ENCODE measurements around the gene TEDC2. TPM values are rescaled to one million over a fixed set of nuclear protein-coding genes. Genes with fewer than 3 reads are reported as not detected.

The TEDC2 gene
- total and polyA plus RNA-seq, 10 of the 15 experiments (the other 5 are each of a cell fraction or from before 2014, with no cell fraction given) = 0.23 to 47.9 (median 19.1) TPM

DNA sequence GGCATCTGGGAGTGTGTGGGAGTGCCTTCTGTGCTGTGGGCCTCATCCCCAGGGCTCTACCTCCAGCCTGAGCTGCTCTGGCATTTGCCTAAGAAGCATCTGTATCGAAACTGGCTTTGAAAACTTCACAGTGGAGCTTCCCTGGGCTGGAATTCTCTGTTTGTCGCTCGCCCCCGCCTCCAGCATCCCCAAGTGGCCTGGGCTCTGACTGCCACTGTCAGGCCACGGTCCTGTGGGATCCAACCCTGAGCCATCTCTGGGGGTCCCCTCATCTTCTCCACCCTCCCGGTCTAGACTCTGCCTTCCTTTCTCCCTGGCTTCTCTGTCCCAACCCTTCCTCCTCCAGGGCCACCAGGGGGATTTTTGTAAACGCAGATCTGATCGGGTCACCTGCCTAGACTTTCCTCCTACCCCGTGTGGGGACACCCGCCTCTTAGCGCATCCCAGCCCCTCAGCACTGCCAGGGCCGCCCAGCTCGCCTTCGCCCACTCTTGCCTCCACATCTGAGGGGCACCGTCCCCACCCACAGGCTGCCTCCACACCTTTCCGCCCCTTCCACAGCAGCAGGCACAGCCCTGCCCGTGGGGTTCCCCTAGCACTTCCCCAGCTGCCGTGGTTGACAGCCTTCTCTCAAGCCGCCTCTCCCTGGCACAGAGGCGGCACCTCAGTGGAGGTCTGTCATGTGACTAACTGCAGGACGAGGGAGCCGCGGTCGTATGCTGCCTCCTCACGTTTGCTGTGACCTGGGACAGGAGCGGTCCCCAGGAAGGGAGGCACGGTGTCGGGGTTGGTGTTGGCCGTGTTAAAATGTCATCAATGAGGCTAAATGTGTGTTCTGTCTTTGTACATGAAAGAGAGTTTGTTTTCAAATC is 27.0 kb downstream of the TEDC2 start (continued):
- TF ChIP-seq, protein P1, sequence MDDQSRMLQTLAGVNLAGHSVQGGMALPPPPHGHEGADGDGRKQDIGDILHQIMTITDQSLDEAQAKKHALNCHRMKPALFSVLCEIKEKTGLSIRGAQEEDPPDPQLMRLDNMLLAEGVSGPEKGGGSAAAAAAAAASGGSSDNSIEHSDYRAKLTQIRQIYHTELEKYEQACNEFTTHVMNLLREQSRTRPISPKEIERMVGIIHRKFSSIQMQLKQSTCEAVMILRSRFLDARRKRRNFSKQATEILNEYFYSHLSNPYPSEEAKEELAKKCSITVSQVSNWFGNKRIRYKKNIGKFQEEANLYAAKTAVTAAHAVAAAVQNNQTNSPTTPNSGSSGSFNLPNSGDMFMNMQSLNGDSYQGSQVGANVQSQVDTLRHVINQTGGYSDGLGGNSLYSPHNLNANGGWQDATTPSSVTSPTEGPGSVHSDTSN (IDR thresholded peaks at IDR 0.05; ENCODE audit: insufficient replicate concordance, low read depth, low read length) = peak; percentile 71
- TF ChIP-seq SMAD1 (IDR thresholded peaks at IDR 0.05; ENCODE audit: low read depth, partially characterized antibody) (no peak), SIN3A (IDR thresholded peaks at IDR 0.05; ENCODE audit: low read depth, low read length) (peak; percentile 40; the same call in 1 of the 2 replicates), CHD1 (IDR thresholded peaks at IDR 0.05; ENCODE audit: low read depth, low read length) (no peak), POLR2AphosphoS2 (IDR thresholded peaks at IDR 0.05; ENCODE audit: low read depth, low read length) (no peak), CHD4 (IDR thresholded peaks at IDR 0.05) (no peak), BACH1 (IDR thresholded peaks at IDR 0.05; ENCODE audit: borderline replicate concordance) (no peak; the same call in 1 of the 2 replicates), ASH2L (IDR thresholded peaks at IDR 0.05; ENCODE audit: borderline replicate concordance, low read depth) (no peak), CREM (IDR thresholded peaks at IDR 0.05; ENCODE audit: low read depth) (no peak), SMARCA5 (IDR thresholded peaks at IDR 0.05) (peak; percentile 77; the same call in 1 of the 2 replicates), EED (IDR thresholded peaks at IDR 0.05; ENCODE audit: low read depth) (peak; percentile 26; the same call in 1 of the 2 replicates), POLR2A (IDR thresholded peaks at IDR 0.05; ENCODE audit: low read depth, low read length) (peak; percentile 24; the same call in 1 of the 2 replicates), TCF12 (IDR thresholded peaks at IDR 0.05; ENCODE audit: low read depth, low read length) (peak; percentile 60; the same call in 1 of the 2 replicates), HCFC1 (IDR thresholded peaks at IDR 0.05; ENCODE audit: low read length) (no peak; the same call in 1 of the 2 replicates), EZH2 (IDR thresholded peaks at IDR 0.05; ENCODE audit: borderline replicate concordance, control insufficient read depth, low read depth, low read length) (no peak), RELA (IDR thresholded peaks at IDR 0.05; ENCODE audit: borderline replicate concordance, partially characterized antibody) (peak; percentile 92), RAD51 (IDR thresholded peaks at IDR 0.05) (peak; percentile 93), IRF4 (IDR thresholded peaks at IDR 0.05; ENCODE audit: low read depth, low read length) (0 out of 2 replicates have a peak, but pooled peaks have one; percentile 33), MTA2 (IDR thresholded peaks at IDR 0.05; ENCODE audit: low read depth) (no peak)
- TF ChIP-seq, protein P2, sequence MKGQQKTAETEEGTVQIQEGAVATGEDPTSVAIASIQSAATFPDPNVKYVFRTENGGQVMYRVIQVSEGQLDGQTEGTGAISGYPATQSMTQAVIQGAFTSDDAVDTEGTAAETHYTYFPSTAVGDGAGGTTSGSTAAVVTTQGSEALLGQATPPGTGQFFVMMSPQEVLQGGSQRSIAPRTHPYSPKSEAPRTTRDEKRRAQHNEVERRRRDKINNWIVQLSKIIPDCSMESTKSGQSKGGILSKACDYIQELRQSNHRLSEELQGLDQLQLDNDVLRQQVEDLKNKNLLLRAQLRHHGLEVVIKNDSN (IDR thresholded peaks at IDR 0.05; ENCODE audit: borderline replicate concordance, extremely low read length, insufficient read depth, low read depth, low read length) = peak; percentile 87
- TF ChIP-seq, protein P3, sequence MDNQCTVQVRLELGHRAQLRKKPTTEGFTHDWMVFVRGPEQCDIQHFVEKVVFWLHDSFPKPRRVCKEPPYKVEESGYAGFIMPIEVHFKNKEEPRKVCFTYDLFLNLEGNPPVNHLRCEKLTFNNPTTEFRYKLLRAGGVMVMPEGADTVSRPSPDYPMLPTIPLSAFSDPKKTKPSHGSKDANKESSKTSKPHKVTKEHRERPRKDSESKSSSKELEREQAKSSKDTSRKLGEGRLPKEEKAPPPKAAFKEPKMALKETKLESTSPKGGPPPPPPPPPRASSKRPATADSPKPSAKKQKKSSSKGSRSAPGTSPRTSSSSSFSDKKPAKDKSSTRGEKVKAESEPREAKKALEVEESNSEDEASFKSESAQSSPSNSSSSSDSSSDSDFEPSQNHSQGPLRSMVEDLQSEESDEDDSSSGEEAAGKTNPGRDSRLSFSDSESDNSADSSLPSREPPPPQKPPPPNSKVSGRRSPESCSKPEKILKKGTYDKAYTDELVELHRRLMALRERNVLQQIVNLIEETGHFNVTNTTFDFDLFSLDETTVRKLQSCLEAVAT (IDR thresholded peaks at IDR 0.05) = no peak
- TF ChIP-seq, protein P4, sequence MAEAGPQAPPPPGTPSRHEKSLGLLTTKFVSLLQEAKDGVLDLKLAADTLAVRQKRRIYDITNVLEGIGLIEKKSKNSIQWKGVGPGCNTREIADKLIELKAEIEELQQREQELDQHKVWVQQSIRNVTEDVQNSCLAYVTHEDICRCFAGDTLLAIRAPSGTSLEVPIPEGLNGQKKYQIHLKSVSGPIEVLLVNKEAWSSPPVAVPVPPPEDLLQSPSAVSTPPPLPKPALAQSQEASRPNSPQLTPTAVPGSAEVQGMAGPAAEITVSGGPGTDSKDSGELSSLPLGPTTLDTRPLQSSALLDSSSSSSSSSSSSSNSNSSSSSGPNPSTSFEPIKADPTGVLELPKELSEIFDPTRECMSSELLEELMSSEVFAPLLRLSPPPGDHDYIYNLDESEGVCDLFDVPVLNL (IDR thresholded peaks at IDR 0.05; ENCODE audit: low read depth, low read length) = no peak
- TF ChIP-seq, protein P5, sequence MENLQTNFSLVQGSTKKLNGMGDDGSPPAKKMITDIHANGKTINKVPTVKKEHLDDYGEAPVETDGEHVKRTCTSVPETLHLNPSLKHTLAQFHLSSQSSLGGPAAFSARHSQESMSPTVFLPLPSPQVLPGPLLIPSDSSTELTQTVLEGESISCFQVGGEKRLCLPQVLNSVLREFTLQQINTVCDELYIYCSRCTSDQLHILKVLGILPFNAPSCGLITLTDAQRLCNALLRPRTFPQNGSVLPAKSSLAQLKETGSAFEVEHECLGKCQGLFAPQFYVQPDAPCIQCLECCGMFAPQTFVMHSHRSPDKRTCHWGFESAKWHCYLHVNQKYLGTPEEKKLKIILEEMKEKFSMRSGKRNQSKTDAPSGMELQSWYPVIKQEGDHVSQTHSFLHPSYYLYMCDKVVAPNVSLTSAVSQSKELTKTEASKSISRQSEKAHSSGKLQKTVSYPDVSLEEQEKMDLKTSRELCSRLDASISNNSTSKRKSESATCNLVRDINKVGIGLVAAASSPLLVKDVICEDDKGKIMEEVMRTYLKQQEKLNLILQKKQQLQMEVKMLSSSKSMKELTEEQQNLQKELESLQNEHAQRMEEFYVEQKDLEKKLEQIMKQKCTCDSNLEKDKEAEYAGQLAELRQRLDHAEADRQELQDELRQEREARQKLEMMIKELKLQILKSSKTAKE (IDR thresholded peaks at IDR 0.05; ENCODE audit: low read depth, poor library complexity, severe bottlenecking) = peak; percentile 27

Data from GM12878 (cell line).